Ishikawa (cell line): ENCODE measurements around the gene SYT5.

Experiments used
- CEBPB ChIP-seq: IDR thresholded peaks from 2 replicates; pipeline ENCODE4 v1.6.1; 2012
- CREB1 ChIP-seq: IDR thresholded peaks from 2 replicates; pipeline ENCODE4 v1.6.1; 2012; ENCODE audit warnings: low read depth
- EGR1 ChIP-seq: IDR thresholded peaks from 2 replicates; pipeline ENCODE4 v1.6.1; 2012
- EP300 ChIP-seq: IDR thresholded peaks from 2 replicates; pipeline ENCODE4 v1.6.1; 2012; ENCODE audit warnings: borderline replicate concordance
- FOXM1 ChIP-seq: IDR thresholded peaks from 2 replicates; pipeline ENCODE4 v1.6.1; 2012; ENCODE audit warnings: low read depth, borderline replicate concordance
- NFIC ChIP-seq: IDR thresholded peaks from 2 replicates; pipeline ENCODE4 v1.6.1; 2012
- RAD21 ChIP-seq: IDR thresholded peaks from 2 replicates; pipeline ENCODE4 v1.6.1; 2012; ENCODE audit warnings: low read depth
- TAF1 ChIP-seq: IDR thresholded peaks from 2 replicates; pipeline ENCODE4 v1.6.1; 2012; ENCODE audit warnings: low read depth, mild to moderate bottlenecking
- TCF12 ChIP-seq: IDR thresholded peaks from 2 replicates; pipeline ENCODE4 v1.6.1; 2012; ENCODE audit warnings: low read depth
- TEAD4 ChIP-seq: IDR thresholded peaks from 2 replicates; pipeline ENCODE4 v1.6.1; 2012
- YY1 ChIP-seq: IDR thresholded peaks from 2 replicates; pipeline ENCODE4 v1.6.1; 2012; ENCODE audit warnings: low read depth
- ZBTB7A ChIP-seq: IDR thresholded peaks from 2 replicates; pipeline ENCODE4 v1.6.1; 2012; ENCODE audit warnings: low read depth
- TF ChIP-seq, protein P1 (sequence below): IDR thresholded peaks from 2 replicates; pipeline ENCODE4 v1.6.1; 2012
- TF ChIP-seq, protein P2 (sequence below): IDR thresholded peaks from 2 replicates; pipeline ENCODE4 v1.6.1; 2012; ENCODE audit warnings: low read depth, mild to moderate bottlenecking
- TF ChIP-seq, protein P3 (sequence below): IDR thresholded peaks from 2 replicates; pipeline ENCODE4 v1.6.1; 2012

SYT5 gene

DNA sequence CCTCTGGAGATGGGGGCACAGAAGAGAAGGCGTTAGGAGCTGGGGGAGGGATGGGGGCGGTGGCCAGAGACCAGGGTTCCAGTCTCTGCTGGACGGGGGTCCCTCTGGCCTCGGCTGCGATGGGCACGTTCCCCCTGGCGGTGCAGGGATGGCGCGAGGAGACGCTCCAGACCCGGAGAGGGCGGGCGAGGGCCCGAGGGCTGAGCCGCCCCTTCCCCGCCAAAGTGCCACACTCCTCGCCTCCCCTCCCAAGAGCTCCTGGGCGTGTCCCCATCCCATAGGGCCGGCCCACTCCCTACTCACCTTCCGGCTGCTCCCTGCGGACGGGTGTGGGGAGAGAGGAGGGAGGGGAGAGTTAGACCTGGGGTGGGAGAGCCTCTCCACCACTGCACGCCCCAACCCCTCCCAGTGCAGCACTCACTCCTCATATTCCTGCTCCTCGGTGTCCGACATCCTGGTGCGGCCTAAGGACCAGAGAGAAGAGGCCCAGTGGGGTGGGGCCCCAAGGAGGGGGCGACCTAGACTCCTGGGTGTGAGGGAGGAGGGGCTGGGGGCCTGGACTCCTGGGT is 33.3 kb downstream of the SYT5 start:
- TF ChIP-seq TEAD4: no peak
- no peak for TF ChIP-seq RAD21
- TF ChIP-seq, protein P1, sequence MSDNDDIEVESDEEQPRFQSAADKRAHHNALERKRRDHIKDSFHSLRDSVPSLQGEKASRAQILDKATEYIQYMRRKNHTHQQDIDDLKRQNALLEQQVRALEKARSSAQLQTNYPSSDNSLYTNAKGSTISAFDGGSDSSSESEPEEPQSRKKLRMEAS: no peak
- TF ChIP-seq, protein P2, sequence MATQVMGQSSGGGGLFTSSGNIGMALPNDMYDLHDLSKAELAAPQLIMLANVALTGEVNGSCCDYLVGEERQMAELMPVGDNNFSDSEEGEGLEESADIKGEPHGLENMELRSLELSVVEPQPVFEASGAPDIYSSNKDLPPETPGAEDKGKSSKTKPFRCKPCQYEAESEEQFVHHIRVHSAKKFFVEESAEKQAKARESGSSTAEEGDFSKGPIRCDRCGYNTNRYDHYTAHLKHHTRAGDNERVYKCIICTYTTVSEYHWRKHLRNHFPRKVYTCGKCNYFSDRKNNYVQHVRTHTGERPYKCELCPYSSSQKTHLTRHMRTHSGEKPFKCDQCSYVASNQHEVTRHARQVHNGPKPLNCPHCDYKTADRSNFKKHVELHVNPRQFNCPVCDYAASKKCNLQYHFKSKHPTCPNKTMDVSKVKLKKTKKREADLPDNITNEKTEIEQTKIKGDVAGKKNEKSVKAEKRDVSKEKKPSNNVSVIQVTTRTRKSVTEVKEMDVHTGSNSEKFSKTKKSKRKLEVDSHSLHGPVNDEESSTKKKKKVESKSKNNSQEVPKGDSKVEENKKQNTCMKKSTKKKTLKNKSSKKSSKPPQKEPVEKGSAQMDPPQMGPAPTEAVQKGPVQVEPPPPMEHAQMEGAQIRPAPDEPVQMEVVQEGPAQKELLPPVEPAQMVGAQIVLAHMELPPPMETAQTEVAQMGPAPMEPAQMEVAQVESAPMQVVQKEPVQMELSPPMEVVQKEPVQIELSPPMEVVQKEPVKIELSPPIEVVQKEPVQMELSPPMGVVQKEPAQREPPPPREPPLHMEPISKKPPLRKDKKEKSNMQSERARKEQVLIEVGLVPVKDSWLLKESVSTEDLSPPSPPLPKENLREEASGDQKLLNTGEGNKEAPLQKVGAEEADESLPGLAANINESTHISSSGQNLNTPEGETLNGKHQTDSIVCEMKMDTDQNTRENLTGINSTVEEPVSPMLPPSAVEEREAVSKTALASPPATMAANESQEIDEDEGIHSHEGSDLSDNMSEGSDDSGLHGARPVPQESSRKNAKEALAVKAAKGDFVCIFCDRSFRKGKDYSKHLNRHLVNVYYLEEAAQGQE: no peak
- TF ChIP-seq TCF12: no peak
- TF ChIP-seq, protein P3, sequence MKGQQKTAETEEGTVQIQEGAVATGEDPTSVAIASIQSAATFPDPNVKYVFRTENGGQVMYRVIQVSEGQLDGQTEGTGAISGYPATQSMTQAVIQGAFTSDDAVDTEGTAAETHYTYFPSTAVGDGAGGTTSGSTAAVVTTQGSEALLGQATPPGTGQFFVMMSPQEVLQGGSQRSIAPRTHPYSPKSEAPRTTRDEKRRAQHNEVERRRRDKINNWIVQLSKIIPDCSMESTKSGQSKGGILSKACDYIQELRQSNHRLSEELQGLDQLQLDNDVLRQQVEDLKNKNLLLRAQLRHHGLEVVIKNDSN: no peak
- TF ChIP-seq EGR1: no peak
- no peak for TF ChIP-seq ZBTB7A
- TF ChIP-seq CREB1: no peak
- no peak for TF ChIP-seq TAF1
- TF ChIP-seq YY1: no peak
- TF ChIP-seq FOXM1: no peak
- TF ChIP-seq CEBPB: no peak

DNA sequence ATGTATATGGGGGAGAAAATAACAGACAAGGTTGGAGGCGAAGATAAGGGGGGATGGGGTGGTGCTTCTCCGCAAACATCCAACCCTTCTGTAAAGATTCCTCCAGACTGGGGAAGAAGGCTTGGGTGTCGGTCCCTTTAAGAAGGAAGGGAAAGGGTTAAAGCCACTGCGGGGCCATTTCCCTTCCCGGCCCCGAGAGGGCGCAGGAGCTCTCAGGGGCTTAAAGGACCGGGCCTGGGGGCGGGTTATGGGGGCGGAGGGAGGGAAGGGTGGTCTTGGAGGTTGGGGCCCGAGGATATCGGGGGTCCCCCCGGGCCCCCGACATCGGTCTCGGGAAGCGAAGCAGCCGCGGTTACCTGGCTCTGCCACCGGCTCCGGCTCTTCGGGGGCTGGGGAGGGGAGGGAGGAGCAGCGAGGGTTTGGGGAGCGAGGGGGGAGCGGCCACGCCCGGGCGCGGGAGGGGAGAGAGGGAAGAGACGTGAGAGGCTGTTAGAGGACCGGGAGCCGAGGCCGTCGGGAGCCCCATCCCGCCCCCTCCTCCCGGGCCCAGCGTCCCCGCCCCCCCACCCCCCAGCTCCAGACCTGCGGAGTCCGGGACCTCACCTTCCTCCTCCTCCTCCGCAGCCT is 33.9 kb downstream of the SYT5 start:
- TF ChIP-seq, protein P1: peak; percentile 67
- TF ChIP-seq YY1: no peak

DNA sequence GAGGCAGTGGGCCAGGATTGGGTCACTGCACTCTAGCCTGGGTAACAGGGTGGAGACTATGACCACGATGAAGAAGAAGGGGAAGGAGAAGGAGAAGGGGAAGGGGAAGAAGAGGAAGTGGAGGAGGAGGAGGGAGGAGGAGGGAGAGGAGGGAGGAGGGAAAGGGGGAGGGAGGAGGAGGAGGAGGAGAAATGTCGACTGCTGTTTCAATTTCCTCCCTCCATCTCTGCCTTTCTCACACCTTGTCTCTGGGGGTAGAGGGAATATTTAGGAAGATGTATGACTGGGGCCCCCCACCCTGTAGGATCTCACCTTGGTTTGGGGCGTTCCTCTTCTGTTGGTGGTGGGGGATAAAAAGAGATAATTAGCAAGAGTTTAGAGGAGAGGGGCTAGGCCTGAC is 34.9 kb downstream of the SYT5 start:
- no peak for TF ChIP-seq EP300
- TF ChIP-seq, protein P3: no peak
- TF ChIP-seq, protein P1: no peak
- TF ChIP-seq CEBPB: no peak
- no peak for TF ChIP-seq FOXM1
- TF ChIP-seq YY1: no peak
- TF ChIP-seq NFIC: no peak
- TF ChIP-seq ZBTB7A: no peak
- no peak for TF ChIP-seq CREB1
- TF ChIP-seq, protein P2: no peak
- no peak for TF ChIP-seq TAF1
- no peak for TF ChIP-seq EGR1
- no peak for TF ChIP-seq TEAD4
- no peak for TF ChIP-seq RAD21
- no peak for TF ChIP-seq TCF12

DNA sequence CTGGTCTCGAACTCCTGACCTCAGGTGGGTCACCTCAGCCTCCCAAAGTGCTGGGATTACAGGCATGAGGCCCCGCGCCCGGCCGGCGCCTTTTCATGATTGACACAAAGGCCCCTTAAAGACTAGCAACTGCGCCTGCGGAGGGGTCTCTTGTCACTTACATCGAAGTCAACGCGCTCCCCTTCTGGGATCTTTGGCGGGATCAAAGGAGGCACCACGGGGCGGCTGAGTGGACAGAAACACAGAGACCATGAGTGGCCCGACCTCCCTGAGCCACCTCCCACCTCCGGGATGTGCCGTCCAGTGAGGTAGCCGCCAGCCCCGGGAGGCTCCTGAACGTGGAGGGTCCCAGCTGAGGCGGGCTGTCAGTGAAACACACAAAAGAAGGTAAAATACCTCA is 38.4 kb downstream of the SYT5 start:
- TF ChIP-seq NFIC: no peak
- TF ChIP-seq YY1: no peak
- no peak for TF ChIP-seq ZBTB7A
- no peak for TF ChIP-seq RAD21
- TF ChIP-seq, protein P2: no peak
- TF ChIP-seq CEBPB: no peak
- TF ChIP-seq, protein P1: no peak
- no peak for TF ChIP-seq TEAD4
- no peak for TF ChIP-seq TCF12
- TF ChIP-seq CREB1: no peak
- TF ChIP-seq TAF1: no peak
- no peak for TF ChIP-seq EGR1
- TF ChIP-seq FOXM1: no peak
- no peak for TF ChIP-seq EP300
- TF ChIP-seq, protein P3: no peak
